K562 (cell line): Measurements from ENCODE around the gene PURA. TPM values are rescaled to one million over a fixed set of nuclear protein-coding genes. Genes with fewer than 3 reads are reported as not detected.

Experiments
- CBX1 ChIP-seq: sonication (generic); IDR thresholded peaks from 2 replicates; pipeline ENCODE4 v1.6.1; 2016; ENCODE audit warnings: antibody characterized with exemption, low read depth, mild to moderate bottlenecking
- CHD1 ChIP-seq: fragments of 200-600 bp; sonication (generic); IDR thresholded peaks from one replicate; pipeline ENCODE4 v1.6.1; 2012; ENCODE audit warnings: mild to moderate bottlenecking, moderate library complexity, low read length, inconsistent platforms
- CREB5 ChIP-seq: fragments of 250-450 bp; sonication (Bioruptor Pico); IDR thresholded peaks from 2 replicates; pipeline ENCODE4 v1.5.0; 2020; ENCODE audit warnings: mild to moderate bottlenecking
- E2F5 ChIP-seq: sonication (generic); formaldehyde crosslinking; IDR thresholded peaks from 2 replicates; pipeline ENCODE4 v1.8.0; 2022; ENCODE audit warnings: mild to moderate bottlenecking, missing genetic modification reagents
- ETV5 ChIP-seq: sonication (generic); formaldehyde crosslinking; IDR thresholded peaks from 2 replicates; pipeline ENCODE4 v1.4.0; 2020; ENCODE audit warnings: low read depth, mild to moderate bottlenecking, missing genetic modification reagents
- FOS ChIP-seq: IDR thresholded peaks from 3 replicates; pipeline ENCODE4 v1.6.1; 2011; ENCODE audit not compliant: insufficient read length; ENCODE audit errors: extremely low read depth
- FOXJ2 ChIP-seq: fragments of 200-800 bp; sonication (Bioruptor generic); IDR thresholded peaks from 2 replicates; pipeline ENCODE4 v1.6.1; 2016; ENCODE audit warnings: missing genetic modification characterization, missing compliant biosample characterization
- GABPB2 ChIP-seq: fragments of 250-450 bp; sonication (Bioruptor Pico); conservative IDR thresholded peaks from 2 replicates; pipeline ENCODE4 v1.5.1; 2021; ENCODE audit warnings: mild to moderate bottlenecking
- HSF4 ChIP-seq: fragments of 250-450 bp; sonication (Bioruptor Pico); IDR thresholded peaks from 2 replicates; pipeline ENCODE4 v2.1.2; 2022; ENCODE audit warnings: mild to moderate bottlenecking, moderate library complexity, borderline replicate concordance
- JUN ChIP-seq, 2 experiments: sonication (generic) in 1 of 2; formaldehyde crosslinking in 1 of 2; IDR thresholded peaks; 2 replicates each; pipeline versions ENCODE4 v1.6.1 to v1.8.0; 2012 to 2022; ENCODE audit warnings: borderline replicate concordance in 2 of 2, mild to moderate bottlenecking in 2 of 2, improper control_type of control experiment in 1 of 2, low read depth in 1 of 2, low read length in 1 of 2, missing genetic modification reagents in 1 of 2
- MTA2 ChIP-seq: fragments of 450-650 bp; IDR thresholded peaks from 2 replicates; pipeline ENCODE4 v1.6.1; 2016; ENCODE audit warnings: low read depth
- NFIC ChIP-seq: fragments of 450-650 bp; IDR thresholded peaks from 2 replicates; pipeline ENCODE4 v1.6.1; 2017; ENCODE audit warnings: mild to moderate bottlenecking, inconsistent platforms
- PHB2 ChIP-seq: fragments of 450-650 bp; IDR thresholded peaks from 2 replicates; pipeline ENCODE4 v1.6.1; 2017; ENCODE audit warnings: low read depth
- POLR2AphosphoS2 ChIP-seq: IDR thresholded peaks from 2 replicates; pipeline ENCODE4 v1.6.1; 2012; ENCODE audit warnings: low read length, improper control_type of control experiment
- RFX1 ChIP-seq: fragments of 450-650 bp; IDR thresholded peaks from 2 replicates; pipeline ENCODE4 v1.6.1; 2016; ENCODE audit warnings: mild to moderate bottlenecking, moderate library complexity
- TCF7L2 ChIP-seq: fragments of 150-350 bp; IDR thresholded peaks from 2 replicates; pipeline ENCODE4 v1.6.1; 2016; ENCODE audit warnings: low read depth, mild to moderate bottlenecking, low read length, moderate library complexity
- YY1 ChIP-seq, 3 experiments: IDR thresholded peaks; 2 replicates each; pipeline ENCODE4 v1.6.1; 2011; ENCODE audit warnings: low read length in 2 of 3, mild to moderate bottlenecking in 2 of 3, moderate library complexity in 2 of 3, borderline replicate concordance in 1 of 3, control low read depth in 1 of 3, low read depth in 1 of 3; ENCODE audit not compliant: insufficient read depth in 3 of 3, insufficient replicate concordance in 2 of 3, control insufficient read depth in 1 of 3, insufficient read length in 1 of 3; ENCODE audit errors: extremely low read depth in 1 of 3
- ZC3H11A ChIP-seq: IDR thresholded peaks from 2 replicates; pipeline ENCODE4 v1.6.1; 2012; ENCODE audit warnings: low read depth, low read length, improper control_type of control experiment
- ZNF24 ChIP-seq: fragments of 450-650 bp; IDR thresholded peaks from 2 replicates; pipeline ENCODE4 v1.6.1; 2016
- ZNF384 ChIP-seq: IDR thresholded peaks from 2 replicates; pipeline ENCODE4 v1.6.1; 2012; ENCODE audit warnings: low read depth, low read length, improper control_type of control experiment
- polyA plus RNA-seq, 8 experiments: library from polyadenylated mRNA; depleted of rRNA in 4 of 8; stranded (reverse) in 5 of 8; unstranded in 3 of 8; fragments of >200 nt; fragmentation: Nextera tagmentation in 2 of 8; fragmentation: Illumina TruSeq in 1 of 8; extraction: Ambion mirVana in 2 of 8; extraction: Trizol in 1 of 8; gene quantifications; 2 replicates each; pipeline versions ENCODE4 v1.2.1 to v1.2.3, GENCODE V29; 2011 to 2014; ENCODE audit warnings: inconsistent platforms in 1 of 8, missing spikeins in 1 of 8
- total RNA-seq, 7 experiments: library from RNA; depleted of rRNA in 6 of 7; stranded (reverse); fragments of >200 nt in 6 of 7; fragmentation: Illumina TruSeq in 2 of 7; extraction: Trizol in 2 of 7; gene quantifications; 2 replicates each; pipeline versions ENCODE4 v1.2.1 to v1.2.3, GENCODE V29; 2011 to 2021; ENCODE audit warnings: low replicate concordance in 1 of 7
- TF ChIP-seq, protein P1 (sequence below): fragments of 250-450 bp; sonication (Bioruptor Pico); IDR thresholded peaks from 2 replicates; pipeline ENCODE4 v1.8.0; 2022; ENCODE audit warnings: moderate library complexity, mild to moderate bottlenecking, inconsistent platforms
- TF ChIP-seq, protein P2 (sequence below): sonication (generic); formaldehyde crosslinking; IDR thresholded peaks from 2 replicates; pipeline ENCODE4 v1.8.0; 2023; ENCODE audit warnings: mild to moderate bottlenecking, missing genetic modification reagents

Gene PURA
- total and polyA plus RNA-seq, 9 of the 15 experiments (the other 6 are each of a cell fraction or from before 2014, with no cell fraction given), result 3.2 to 11.1 (median 5.4) TPM

DNA sequence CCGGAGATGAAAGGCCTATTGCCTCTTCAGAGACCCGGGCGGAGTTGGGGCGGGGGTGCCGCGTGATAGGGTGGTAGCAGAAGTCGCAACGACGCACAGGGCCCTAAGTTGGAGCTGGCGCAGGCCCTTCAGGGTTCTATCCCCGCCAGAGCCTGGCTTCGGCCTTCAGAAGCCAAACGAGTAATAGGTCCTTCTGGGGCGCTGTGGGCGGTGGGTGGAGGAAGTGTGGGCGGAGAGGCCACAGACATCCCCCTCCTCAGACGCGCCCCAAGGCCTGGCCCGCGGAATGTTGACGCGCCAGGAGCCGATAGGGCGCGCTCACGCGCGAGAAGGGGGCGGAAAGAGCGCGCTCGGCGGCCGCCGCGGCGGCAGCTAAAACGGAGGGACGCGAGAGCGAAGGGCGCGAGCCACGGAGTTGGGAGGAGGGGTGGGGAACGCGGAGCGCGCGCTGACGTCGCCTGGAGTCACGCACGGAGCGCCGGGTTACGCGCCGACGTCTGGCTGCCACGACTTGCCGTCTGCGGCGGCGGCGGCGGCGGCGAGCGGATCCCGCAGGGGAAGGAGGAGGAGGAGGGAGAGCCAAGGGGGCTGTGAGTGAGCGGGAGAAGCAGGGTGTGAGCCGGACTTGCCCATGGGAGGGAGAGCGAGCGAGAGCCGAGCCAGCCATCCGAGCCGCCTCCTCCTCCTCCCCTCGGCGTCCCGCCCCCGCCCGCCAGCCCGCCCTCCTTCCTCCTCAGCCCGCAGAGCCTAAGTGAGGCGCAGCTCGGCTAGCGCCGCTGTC, 6.4 kb upstream of the PURA start (continued):
- peak; percentile 85; the same call in 1 of the 2 replicates for TF ChIP-seq E2F5 (CRISPR knock-in tag)
- TF ChIP-seq FOS, result no peak
- TF ChIP-seq ZNF24, result no peak
- TF ChIP-seq ZC3H11A, result no peak
- no peak for TF ChIP-seq ETV5 (CRISPR knock-in tag)
- no peak for TF ChIP-seq TCF7L2
- TF ChIP-seq, protein P1, sequence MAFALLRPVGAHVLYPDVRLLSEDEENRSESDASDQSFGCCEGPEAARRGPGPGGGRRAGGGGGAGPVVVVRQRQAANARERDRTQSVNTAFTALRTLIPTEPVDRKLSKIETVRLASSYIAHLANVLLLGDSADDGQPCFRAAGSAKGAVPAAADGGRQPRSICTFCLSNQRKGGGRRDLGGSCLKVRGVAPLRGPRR (CRISPR knock-in tag), result no peak
- no peak for TF ChIP-seq GABPB2
- no peak for TF ChIP-seq PHB2
- TF ChIP-seq YY1 (IDR thresholded peaks at IDR 0.05; ENCODE audit: borderline replicate concordance in 1 of 3, control insufficient read depth in 1 of 3, extremely low read depth in 1 of 3, insufficient read depth in 3 of 3, insufficient read length in 1 of 3, insufficient replicate concordance in 2 of 3, low read depth in 1 of 3, low read length in 2 of 3), result peak in 1 of 3 experiments; percentile 26
- no peak for TF ChIP-seq MTA2
- TF ChIP-seq JUN (IDR thresholded peaks at IDR 0.05; ENCODE audit: borderline replicate concordance, low read depth, low read length), result no peak; the same call in 1 of the 2 replicates
- TF ChIP-seq JUN (CRISPR knock-in tag; IDR thresholded peaks at IDR 0.05; ENCODE audit: borderline replicate concordance), result peak; percentile 83; the same call in 1 of the 2 replicates
- no peak for TF ChIP-seq ZNF384
- TF ChIP-seq POLR2AphosphoS2, result no peak
- no peak for TF ChIP-seq FOXJ2
- TF ChIP-seq RFX1, result no peak
- TF ChIP-seq CHD1, result no peak
- TF ChIP-seq NFIC, result peak; percentile 48
- no peak for TF ChIP-seq CREB5 (CRISPR knock-in tag)
- TF ChIP-seq, protein P2, sequence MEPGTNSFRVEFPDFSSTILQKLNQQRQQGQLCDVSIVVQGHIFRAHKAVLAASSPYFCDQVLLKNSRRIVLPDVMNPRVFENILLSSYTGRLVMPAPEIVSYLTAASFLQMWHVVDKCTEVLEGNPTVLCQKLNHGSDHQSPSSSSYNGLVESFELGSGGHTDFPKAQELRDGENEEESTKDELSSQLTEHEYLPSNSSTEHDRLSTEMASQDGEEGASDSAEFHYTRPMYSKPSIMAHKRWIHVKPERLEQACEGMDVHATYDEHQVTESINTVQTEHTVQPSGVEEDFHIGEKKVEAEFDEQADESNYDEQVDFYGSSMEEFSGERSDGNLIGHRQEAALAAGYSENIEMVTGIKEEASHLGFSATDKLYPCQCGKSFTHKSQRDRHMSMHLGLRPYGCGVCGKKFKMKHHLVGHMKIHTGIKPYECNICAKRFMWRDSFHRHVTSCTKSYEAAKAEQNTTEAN (CRISPR knock-in tag), result no peak
- TF ChIP-seq HSF4 (CRISPR knock-in tag), result no peak
- TF ChIP-seq CBX1, result no peak; the same call in 1 of the 2 replicates
